Ascending aorta (tissue), 2 donors: ENCODE data around the gene TYMS. TPM values are rescaled to one million over a fixed set of nuclear protein-coding genes. Genes with fewer than 3 reads are reported as not detected.

ENCODE experiments used
- DNase-seq, 2 donors: peaks; one replicate each; pipeline ENCODE4 v3.0.0-alpha.2; 2019; ENCODE audit warnings: low spot score in 2 of 2
- H3K27ac ChIP-seq, 2 donors: fragments of 200-600 bp; sonication (generic); one replicate each; pipeline ENCODE4 v1.5.1; 2016 to 2017; ENCODE audit warnings: mild to moderate bottlenecking in 1 of 2
- H3K27me3 ChIP-seq: fragments of 200-600 bp; sonication (generic); one replicate; pipeline ENCODE4 v1.5.1; 2017
- H3K36me3 ChIP-seq, 2 donors: fragments of 200-600 bp; sonication (generic); one replicate each; pipeline ENCODE4 v1.5.1; 2016
- H3K4me1 ChIP-seq, 2 donors: fragments of 200-600 bp; sonication (generic); one replicate each; pipeline ENCODE4 v1.5.1; 2016 to 2017; ENCODE audit warnings: mild to moderate bottlenecking in 1 of 2
- H3K4me3 ChIP-seq, 2 donors: fragments of 200-600 bp; sonication (generic); one replicate each; pipeline ENCODE4 v1.5.1; 2016 to 2017; ENCODE audit warnings: mild to moderate bottlenecking in 1 of 2
- H3K9me3 ChIP-seq, 2 donors: fragments of 200-600 bp; sonication (generic); one replicate each; pipeline ENCODE4 v1.5.1; 2016
- intact Hi-C: fragments of 100-400 bp; cut with DNase I; formaldehyde crosslinking; loops from one replicate; pipeline ENCODE4 v1.15.1; 2023
- total RNA-seq: library from RNA; depleted of rRNA; stranded (reverse); fragments of >200 nt; gene quantifications from one replicate; pipeline ENCODE4 v1.1.0, GENCODE V29; 2016
- TF ChIP-seq, protein P1 (sequence below), 3 experiments: fragments of 200-600 bp in 2 of 3; fragments of 450-650 bp in 1 of 3; sonication (generic) in 2 of 3; IDR thresholded peaks; one replicate each; pipeline ENCODE4 v1.5.1; 2016 to 2019; ENCODE audit warnings: antibody characterized with exemption in 3 of 3, mild to moderate bottlenecking in 1 of 3, moderate library complexity in 1 of 3

The TYMS gene
- total RNA-seq, 1 donor from 2014 or later = 0.53 TPM

DNA sequence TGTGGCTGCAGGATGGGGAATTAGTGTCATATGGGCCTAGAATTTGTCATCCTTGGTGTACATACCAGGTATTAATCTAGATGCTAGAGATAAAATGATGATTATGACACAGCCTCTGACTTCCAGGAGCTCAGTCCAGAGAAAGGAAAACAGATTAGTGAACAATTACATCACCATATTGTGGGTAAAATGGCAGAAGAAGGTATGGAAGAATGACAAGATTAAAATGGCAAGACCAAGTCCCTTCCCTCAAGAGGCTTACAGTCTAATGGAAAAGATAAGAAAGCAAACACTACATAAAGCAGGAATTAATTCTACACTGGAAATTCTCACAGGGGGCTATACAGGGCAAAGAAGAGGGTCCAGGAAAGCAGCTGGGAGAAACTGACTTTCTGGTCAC, 25.9 kb upstream of the TYMS start:
- H3K36me3 ChIP-seq = no peaks in the 10 kb centered on the region
- H3K9me3 ChIP-seq = no peaks in the 10 kb centered on the region
- no peaks in the 10 kb centered on the region for H3K27me3 ChIP-seq
- DNase-seq = no peak
- intact Hi-C loops = no loop called here
- TF ChIP-seq, protein P1, sequence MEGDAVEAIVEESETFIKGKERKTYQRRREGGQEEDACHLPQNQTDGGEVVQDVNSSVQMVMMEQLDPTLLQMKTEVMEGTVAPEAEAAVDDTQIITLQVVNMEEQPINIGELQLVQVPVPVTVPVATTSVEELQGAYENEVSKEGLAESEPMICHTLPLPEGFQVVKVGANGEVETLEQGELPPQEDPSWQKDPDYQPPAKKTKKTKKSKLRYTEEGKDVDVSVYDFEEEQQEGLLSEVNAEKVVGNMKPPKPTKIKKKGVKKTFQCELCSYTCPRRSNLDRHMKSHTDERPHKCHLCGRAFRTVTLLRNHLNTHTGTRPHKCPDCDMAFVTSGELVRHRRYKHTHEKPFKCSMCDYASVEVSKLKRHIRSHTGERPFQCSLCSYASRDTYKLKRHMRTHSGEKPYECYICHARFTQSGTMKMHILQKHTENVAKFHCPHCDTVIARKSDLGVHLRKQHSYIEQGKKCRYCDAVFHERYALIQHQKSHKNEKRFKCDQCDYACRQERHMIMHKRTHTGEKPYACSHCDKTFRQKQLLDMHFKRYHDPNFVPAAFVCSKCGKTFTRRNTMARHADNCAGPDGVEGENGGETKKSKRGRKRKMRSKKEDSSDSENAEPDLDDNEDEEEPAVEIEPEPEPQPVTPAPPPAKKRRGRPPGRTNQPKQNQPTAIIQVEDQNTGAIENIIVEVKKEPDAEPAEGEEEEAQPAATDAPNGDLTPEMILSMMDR (IDR thresholded peaks at IDR 0.05) = no peak
- H3K4me3 ChIP-seq = no peak overlapping the region
- no peaks in the 10 kb centered on the region for H3K4me1 ChIP-seq
- no peak overlapping the region for H3K27ac ChIP-seq

- no peaks in the 10 kb centered on the region for H3K4me1 ChIP-seq
- no peak overlapping the region for H3K4me3 ChIP-seq
- intact Hi-C loops = no loop called here
- TF ChIP-seq, protein P1 (IDR thresholded peaks at IDR 0.05) = no peak
- no peaks in the 10 kb centered on the region for H3K36me3 ChIP-seq
- DNase-seq = no peak
- H3K9me3 ChIP-seq = no peaks in the 10 kb centered on the region
- no peaks in the 10 kb centered on the region for H3K27me3 ChIP-seq
- no peak overlapping the region for H3K27ac ChIP-seq
Observed at GRCh38 chr18:634551-635045, 22.9 kb upstream of the TYMS start.

DNA sequence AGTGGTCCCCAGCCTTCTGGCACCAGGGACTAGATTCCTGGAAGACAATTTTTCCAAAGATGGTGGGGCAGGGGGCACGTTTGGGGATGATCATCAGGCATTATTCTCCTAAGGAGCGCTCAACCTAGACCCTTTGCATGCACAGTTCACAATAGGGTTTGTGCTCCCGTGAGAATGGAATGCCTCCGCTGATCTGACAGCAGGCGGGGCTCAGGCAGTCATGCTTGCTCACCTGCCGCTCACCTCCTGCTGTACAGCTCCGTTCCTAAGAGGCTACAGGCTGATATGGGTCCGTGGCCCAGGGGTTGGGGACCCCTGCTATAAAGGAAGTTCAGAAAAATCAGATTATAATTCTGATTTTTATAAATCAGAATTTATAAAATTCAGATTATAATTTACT, 22.3 kb upstream of the TYMS start:
- H3K27ac ChIP-seq = no peak overlapping the region
- intact Hi-C loops = no loop called here
- DNase-seq = no peak
- no peaks in the 10 kb centered on the region for H3K27me3 ChIP-seq
- H3K36me3 ChIP-seq = no peaks in the 10 kb centered on the region
- TF ChIP-seq, protein P1 (IDR thresholded peaks at IDR 0.05) = no peak
- no peaks in the 10 kb centered on the region for H3K4me1 ChIP-seq
- H3K9me3 ChIP-seq = no peaks in the 10 kb centered on the region
- H3K4me3 ChIP-seq = no peak overlapping the region

GRCh38 chr18:641224-641623, 16.2 kb upstream of the TYMS start:
- Histone ChIP-seq H3K4me3 (no peak overlapping the region), H3K27me3 (no peaks in the 10 kb centered on the region), H3K36me3 (no peaks in the 10 kb centered on the region), H3K27ac (no peak overlapping the region), H3K4me1 (no peaks in the 10 kb centered on the region), H3K9me3 (no peaks in the 10 kb centered on the region)
- intact Hi-C loops = no loop called here
- TF ChIP-seq, protein P1 (IDR thresholded peaks at IDR 0.05) = no peak
- no peak for DNase-seq

DNA sequence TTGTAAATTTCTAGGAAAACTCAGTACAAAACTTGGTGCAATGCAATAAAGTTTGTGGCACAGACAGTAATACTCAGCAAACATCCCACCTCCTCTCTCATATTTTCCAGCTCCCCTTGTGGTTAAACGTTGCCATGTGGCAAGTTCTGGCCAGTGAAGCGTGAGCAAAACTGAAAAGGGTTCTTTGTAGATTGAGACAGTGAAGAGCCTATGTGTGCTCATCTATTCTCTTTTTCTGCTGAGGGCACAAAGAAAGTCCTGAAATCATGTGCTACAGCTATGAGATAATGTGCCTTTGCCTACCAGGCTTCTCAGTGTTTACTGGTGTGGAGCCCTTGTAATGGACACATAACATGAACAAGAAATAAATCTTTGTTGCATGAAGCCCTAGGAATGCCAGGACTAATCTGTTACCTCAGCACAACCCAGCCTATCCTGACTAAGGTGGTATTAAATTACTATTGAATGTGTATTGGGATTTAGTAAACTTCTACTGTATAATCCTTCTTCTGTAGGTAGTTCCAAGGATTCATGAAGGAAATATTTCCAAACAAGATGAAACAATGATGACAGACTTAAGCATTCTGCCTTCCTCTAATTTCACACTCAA, 13.0 kb upstream of the TYMS start:
- Histone ChIP-seq H3K27ac (no peak overlapping the region), H3K27me3 (no peaks in the 10 kb centered on the region), H3K9me3 (no peaks in the 10 kb centered on the region), H3K4me3 (no peak overlapping the region), H3K4me1 (no peaks in the 10 kb centered on the region), H3K36me3 (no peaks in the 10 kb centered on the region)
- TF ChIP-seq, protein P1 (IDR thresholded peaks at IDR 0.05) = no peak
- DNase-seq = no peak
- intact Hi-C loops = no loop called here

GRCh38 chr18:647304-647703, 10.1 kb upstream of the TYMS start:
- Histone ChIP-seq H3K36me3 (no peaks in the 10 kb centered on the region), H3K4me1 (no peaks in the 10 kb centered on the region), H3K27ac (no peak overlapping the region), H3K9me3 (no peaks in the 10 kb centered on the region), H3K4me3 (no peak overlapping the region), H3K27me3 (no peaks in the 10 kb centered on the region)
- no peak for DNase-seq
- intact Hi-C loops = no loop called here
- TF ChIP-seq, protein P1 (IDR thresholded peaks at IDR 0.05) = no peak
